ENCODE measurements around the gene IRF5. TPM values are rescaled to one million over a fixed set of nuclear protein-coding genes. Genes with fewer than 3 reads are reported as not detected.

IRF5 gene
- total RNA-seq, 1 experiment from 2014 or later, result not detected

- POLR2A ChIA-PET (ENCODE audit: low non-redundant PET), result no interaction called here
- intact Hi-C loops (cut with micrococcal nuclease; ENCODE audit: unreplicated experiment), result no loop called here
- Histone ChIP-seq H3K4me3 (ENCODE audit: low read depth, low read length, poor library complexity, severe bottlenecking) (peak overlapping the region; percentile 48), H3K4me1 (ENCODE audit: insufficient read depth, low read length, poor library complexity, severe bottlenecking) (no peaks in the 10 kb centered on the region), H3K9me3 (ENCODE audit: low read depth, low read length, poor library complexity, severe bottlenecking) (no peaks in the 10 kb centered on the region), H3K27ac (ENCODE audit: low read depth, low read length, poor library complexity, severe bottlenecking) (no peak overlapping the region), H3K27me3 (replicated peaks; ENCODE audit: insufficient read depth, low read depth, low read length, poor library complexity) (peaks cover 46% of the 10 kb centered on the region), H3K36me3 (ENCODE audit: insufficient read depth, low read length, poor library complexity, severe bottlenecking) (no peaks in the 10 kb centered on the region)
- CTCF ChIA-PET, result no interaction called here
- no TSS peak for BruUV-seq (replicated peaks)
- DNase-seq (ENCODE audit: low spot score), result no peak
- TF ChIP-seq EZH2 (IDR thresholded peaks at IDR 0.05; ENCODE audit: borderline replicate concordance, low read depth, low read length, poor library complexity, severe bottlenecking) (no peak), CTCF (conservative IDR thresholded peaks at IDR 0.05; ENCODE audit: low read depth, low read length) (no peak)
Observed at GRCh38 chr7:128938544-128939074, 882 bp downstream of the IRF5 start.

GRCh38 chr7:128939075-128939860, 1.5 kb downstream of the IRF5 start:
- H3K36me3 ChIP-seq (ENCODE audit: insufficient read depth, low read length, poor library complexity, severe bottlenecking), result no peaks in the 10 kb centered on the region
- ChIA-PET CTCF (interaction anchor here (0.5 kb wide), 1 partner anchor 152 kb away, joined by 4 read pairs; no protein-coding TSS in a partner anchor), POLR2A (ENCODE audit: low non-redundant PET) (no interaction called here)
- BruUV-seq (replicated peaks), result no TSS peak
- intact Hi-C loops (cut with micrococcal nuclease; ENCODE audit: unreplicated experiment), result no loop called here
- no peak for TF ChIP-seq EZH2 (IDR thresholded peaks at IDR 0.05; ENCODE audit: borderline replicate concordance, low read depth, low read length, poor library complexity, severe bottlenecking)
- no peak for TF ChIP-seq CTCF (conservative IDR thresholded peaks at IDR 0.05; ENCODE audit: low read depth, low read length)
- no peak for DNase-seq (ENCODE audit: low spot score)
- no peaks in the 10 kb centered on the region for H3K4me1 ChIP-seq (ENCODE audit: insufficient read depth, low read length, poor library complexity, severe bottlenecking)
- H3K4me3 ChIP-seq (ENCODE audit: low read depth, low read length, poor library complexity, severe bottlenecking), result no peak overlapping the region
- no peaks in the 10 kb centered on the region for H3K9me3 ChIP-seq (ENCODE audit: low read depth, low read length, poor library complexity, severe bottlenecking)
- H3K27ac ChIP-seq (ENCODE audit: low read depth, low read length, poor library complexity, severe bottlenecking), result no peak overlapping the region
- H3K27me3 ChIP-seq (replicated peaks; ENCODE audit: insufficient read depth, low read depth, low read length, poor library complexity), result peaks cover 46% of the 10 kb centered on the region

- intact Hi-C loops (cut with micrococcal nuclease; ENCODE audit: unreplicated experiment), result no loop called here
- H3K9me3 ChIP-seq (ENCODE audit: low read depth, low read length, poor library complexity, severe bottlenecking), result no peaks in the 10 kb centered on the region
- H3K4me3 ChIP-seq (ENCODE audit: low read depth, low read length, poor library complexity, severe bottlenecking), result no peak overlapping the region
- TF ChIP-seq CTCF (conservative IDR thresholded peaks at IDR 0.05; ENCODE audit: low read depth, low read length) (no peak), EZH2 (IDR thresholded peaks at IDR 0.05; ENCODE audit: borderline replicate concordance, low read depth, low read length, poor library complexity, severe bottlenecking) (no peak)
- no TSS peak for BruUV-seq (replicated peaks)
- H3K4me1 ChIP-seq (ENCODE audit: insufficient read depth, low read length, poor library complexity, severe bottlenecking), result no peaks in the 10 kb centered on the region
- no peaks in the 10 kb centered on the region for H3K36me3 ChIP-seq (ENCODE audit: insufficient read depth, low read length, poor library complexity, severe bottlenecking)
- DNase-seq (ENCODE audit: low spot score), result no peak
- POLR2A ChIA-PET (ENCODE audit: low non-redundant PET), result no interaction called here
- H3K27ac ChIP-seq (ENCODE audit: low read depth, low read length, poor library complexity, severe bottlenecking), result no peak overlapping the region
- H3K27me3 ChIP-seq (replicated peaks; ENCODE audit: insufficient read depth, low read depth, low read length, poor library complexity), result peaks cover 46% of the 10 kb centered on the region
- CTCF ChIA-PET, result interaction anchor here (0.5 kb wide), 1 partner anchor 151 kb away, joined by 4 read pairs; no protein-coding TSS in a partner anchor
Observed at GRCh38 chr7:128939861-128940410, 2.2 kb downstream of the IRF5 start.
